Measurements from ENCODE around the gene HOXB5. TPM values are rescaled to one million over a fixed set of nuclear protein-coding genes. Genes with fewer than 3 reads are reported as not detected.

The HOXB5 gene
- total RNA-seq, 1 donor from 2014 or later, result 2.4 TPM

GRCh38 chr17:48575066-48575582 is 18.5 kb downstream of the HOXB5 start:
- DNase-seq (ENCODE audit: low read depth), result no peak

- DNase-seq (ENCODE audit: low read depth), result no peak
Observed at GRCh38 chr17:48574505-48575065, 19.0 kb downstream of the HOXB5 start.

GRCh38 chr17:48571826-48572417 is 21.7 kb downstream of the HOXB5 start:
- DNase-seq (ENCODE audit: low read depth), result no peak

GRCh38 chr17:48571024-48571818 is 22.4 kb downstream of the HOXB5 start:
- DNase-seq (ENCODE audit: low read depth), result no peak

GRCh38 chr17:48570325-48571023 is 23.1 kb downstream of the HOXB5 start:
- no peak for DNase-seq (ENCODE audit: low read depth)

GRCh38 chr17:48569674-48570324 is 23.8 kb downstream of the HOXB5 start:
- no peak for DNase-seq (ENCODE audit: low read depth)

GRCh38 chr17:48569240-48569582 is 24.4 kb downstream of the HOXB5 start:
- no peak for DNase-seq (ENCODE audit: low read depth)

GRCh38 chr17:48568499-48569239 is 24.9 kb downstream of the HOXB5 start:
- no peak for DNase-seq (ENCODE audit: low read depth)

- no peak for DNase-seq (ENCODE audit: low read depth)
Observed at GRCh38 chr17:48567646-48568354, 25.8 kb downstream of the HOXB5 start.

GRCh38 chr17:48567209-48567608 is 26.4 kb downstream of the HOXB5 start:
- DNase-seq (ENCODE audit: low read depth), result no peak

GRCh38 chr17:48566717-48567116 is 26.9 kb downstream of the HOXB5 start:
- DNase-seq (ENCODE audit: low read depth), result no peak

GRCh38 chr17:48565925-48566710 is 27.5 kb downstream of the HOXB5 start:
- no peak for DNase-seq (ENCODE audit: low read depth)

GRCh38 chr17:48565022-48565554 is 28.5 kb downstream of the HOXB5 start:
- DNase-seq (ENCODE audit: low read depth), result no peak

GRCh38 chr17:48564188-48565021 is 29.2 kb downstream of the HOXB5 start:
- DNase-seq (ENCODE audit: low read depth), result no peak

- no peak for DNase-seq (ENCODE audit: low read depth)
Observed at GRCh38 chr17:48563867-48564187, 29.8 kb downstream of the HOXB5 start.

GRCh38 chr17:48563385-48563838 is 30.2 kb downstream of the HOXB5 start:
- no peak for DNase-seq (ENCODE audit: low read depth)

GRCh38 chr17:48562934-48563333 is 30.6 kb downstream of the HOXB5 start:
- DNase-seq (ENCODE audit: low read depth), result no peak
